HepG2 (cell line): ENCODE measurements around the gene PRKN. TPM values are rescaled to one million over a fixed set of nuclear protein-coding genes. Genes with fewer than 3 reads are reported as not detected.

Source experiments
- ATAC-seq: fragments of 200-7000 bp; cut with Tn5 transposase; 3 replicates; pipeline ENCODE4 v1.9.1; 2020; ENCODE audit warnings: mild to moderate bottlenecking, moderate library complexity
- BruUV-seq: library from RNA; stranded (reverse); fragments of 400-500 nt; replicated peaks from 2 replicates; lab custom pipeline; 2021; lab: Mats Ljungman, UMichigan
- CTCF ChIA-PET: fragments of 300-600 bp; formaldehyde crosslinking; extraction: SDS; loops from one replicate; lab custom pipeline; 2021; ENCODE audit warnings: low total read pairs, inconsistent platforms, low intra/inter-chr PET ratio; lab: Yijun Ruan, JAX
- POLR2A ChIA-PET: fragments of 350-600 bp; sonication (Branson Sonifier 250); formaldehyde crosslinking; loops from one replicate; lab custom pipeline; 2020; ENCODE audit warnings: antibody characterized with exemption, inconsistent platforms; lab: Yijun Ruan, JAX
- DNase-seq: peaks from one replicate; pipeline ENCODE4 v3.0.0-alpha.2; 2015; ENCODE audit warnings: low spot score
- FAIRE-seq: peaks from 3 replicates; lab custom pipeline; 2011; peaks lifted over from hg19 to GRCh38; lab: Jason Lieb, UNC
- H2AFZ ChIP-seq: one replicate; pipeline ENCODE4 v1.6.1; 2011; ENCODE audit warnings: low read length, inconsistent platforms
- H3K27ac ChIP-seq: fragments of 300-600 bp; 3 replicates; pipeline ENCODE4 v1.8.0; 2011; ENCODE audit warnings: mixed run types, mild to moderate bottlenecking, mixed read lengths, low read length, inconsistent platforms; ENCODE audit not compliant: insufficient read depth; ENCODE audit errors: extremely low read length
- H3K27me3 ChIP-seq, 2 experiments: fragments of 200-600 bp in 1 of 2; 2 replicates in 1 of 2; 3 replicates in 1 of 2; pipeline versions ENCODE4 v1.6.0 to v1.8.0; 2011; ENCODE audit warnings: low read length in 2 of 2, mild to moderate bottlenecking in 2 of 2, moderate library complexity in 2 of 2, inconsistent platforms in 1 of 2; ENCODE audit not compliant: insufficient read depth in 2 of 2, control insufficient read depth in 1 of 2
- H3K36me3 ChIP-seq, 2 experiments: fragments of 200-600 bp in 1 of 2; replicated peaks in 1 of 2; 2 replicates in 1 of 2; 3 replicates in 1 of 2; pipeline versions ENCODE4 v1.5.1 to v1.8.0; 2011; ENCODE audit warnings: low read length in 2 of 2, inconsistent platforms in 1 of 2; ENCODE audit not compliant: insufficient read depth in 2 of 2, control insufficient read depth in 1 of 2
- H3K4me1 ChIP-seq: 2 replicates; pipeline ENCODE4 v1.5.1; 2012; ENCODE audit warnings: low read length, inconsistent platforms; ENCODE audit not compliant: insufficient read depth
- H3K4me2 ChIP-seq: 2 replicates; pipeline ENCODE4 v1.6.0; 2011; ENCODE audit warnings: low read depth, low read length, inconsistent platforms
- H3K4me3 ChIP-seq, 3 experiments: fragments of 200-600 bp in 1 of 3; sonication (generic), shearing (Covaris generic) in 1 of 3; replicated peaks in 1 of 3; 2 replicates each; pipeline ENCODE4 v1.5.1; 2011 to 2016; ENCODE audit warnings: low read length in 3 of 3, inconsistent platforms in 2 of 3, low read depth in 2 of 3, mild to moderate bottlenecking in 2 of 3, control low read depth in 1 of 3, mixed read lengths in 1 of 3; ENCODE audit not compliant: insufficient read depth in 1 of 3
- H3K79me2 ChIP-seq: one replicate; pipeline ENCODE4 v1.6.1; 2011; ENCODE audit warnings: low read length, inconsistent platforms; ENCODE audit not compliant: insufficient read depth
- H3K9ac ChIP-seq: 2 replicates; pipeline ENCODE4 v1.6.0; 2011; ENCODE audit warnings: mild to moderate bottlenecking, low read depth, low read length, inconsistent platforms; ENCODE audit not compliant: insufficient read depth
- H3K9me3 ChIP-seq: 2 replicates; pipeline ENCODE4 v1.5.1; 2012; ENCODE audit warnings: mild to moderate bottlenecking, low read length
- H4K20me1 ChIP-seq: 2 replicates; pipeline ENCODE4 v1.6.0; 2011; ENCODE audit warnings: inconsistent platforms, mild to moderate bottlenecking, low read length, moderate library complexity; ENCODE audit not compliant: insufficient read depth
- GZF1 ChIP-seq: sonication (generic); formaldehyde crosslinking; IDR thresholded peaks from 2 replicates; pipeline ENCODE4 v1.5.1; 2020; ENCODE audit warnings: mild to moderate bottlenecking, missing genetic modification reagents
- KLF15 ChIP-seq: sonication (generic); formaldehyde crosslinking; IDR thresholded peaks from 2 replicates; pipeline ENCODE4 v1.8.1; 2023; ENCODE audit warnings: borderline replicate concordance, mild to moderate bottlenecking, inconsistent platforms, missing genetic modification reagents, mixed read lengths
- PATZ1 ChIP-seq: sonication (generic); formaldehyde crosslinking; IDR thresholded peaks from 2 replicates; pipeline ENCODE4 v1.4.0; 2020; ENCODE audit warnings: missing genetic modification reagents
- RFXANK ChIP-seq: IDR thresholded peaks from 2 replicates; pipeline ENCODE4 v1.6.1; 2016
- SIN3A ChIP-seq: IDR thresholded peaks from 2 replicates; pipeline ENCODE4 v1.6.1; 2011; ENCODE audit warnings: low read depth, mild to moderate bottlenecking, control low read depth, low read length, borderline replicate concordance
- SOX13 ChIP-seq, 3 experiments: fragments of 450-650 bp in 1 of 3; sonication (generic) in 1 of 3; formaldehyde crosslinking in 1 of 3; IDR thresholded peaks in 2 of 3; conservative IDR thresholded peaks in 1 of 3; 2 replicates each; pipeline versions ENCODE4 v1.5.0 to v1.6.1; 2016 to 2020; ENCODE audit warnings: antibody characterized with exemption in 1 of 3, mild to moderate bottlenecking in 1 of 3, missing compliant biosample characterization in 1 of 3, missing genetic modification reagents in 1 of 3, moderate library complexity in 1 of 3
- TEAD2 ChIP-seq: sonication (generic); formaldehyde crosslinking; IDR thresholded peaks from 2 replicates; pipeline ENCODE4 v1.9.0; 2021; ENCODE audit warnings: missing genetic modification reagents
- TFE3 ChIP-seq: IDR thresholded peaks from 2 replicates; pipeline ENCODE4 v1.6.1; 2016
- YEATS2 ChIP-seq: sonication (generic); formaldehyde crosslinking; IDR thresholded peaks from 2 replicates; pipeline ENCODE4 v1.4.0; 2020; ENCODE audit warnings: missing genetic modification reagents, borderline replicate concordance
- ZFY ChIP-seq: sonication (generic); formaldehyde crosslinking; IDR thresholded peaks from 2 replicates; pipeline ENCODE4 v1.4.0; 2020; ENCODE audit warnings: missing genetic modification reagents
- ZHX1 ChIP-seq: sonication (generic); formaldehyde crosslinking; IDR thresholded peaks from 2 replicates; pipeline ENCODE4 v1.8.1; 2022; ENCODE audit warnings: low read depth, mild to moderate bottlenecking, missing genetic modification reagents
- ZNF17 ChIP-seq: sonication (generic); formaldehyde crosslinking; IDR thresholded peaks from 2 replicates; pipeline ENCODE4 v1.5.0; 2020; ENCODE audit warnings: mild to moderate bottlenecking, missing genetic modification reagents
- ZNF343 ChIP-seq: sonication (generic); formaldehyde crosslinking; IDR thresholded peaks from 2 replicates; pipeline ENCODE4 v1.4.0; 2020; ENCODE audit warnings: mild to moderate bottlenecking, missing genetic modification reagents
- ZNF441 ChIP-seq: sonication (generic); formaldehyde crosslinking; IDR thresholded peaks from 2 replicates; pipeline ENCODE4 v1.7.0; 2021; ENCODE audit warnings: missing genetic modification reagents, borderline replicate concordance
- ZNF724P ChIP-seq: sonication (generic); formaldehyde crosslinking; IDR thresholded peaks from 2 replicates; pipeline ENCODE4 v1.8.0; 2022; ENCODE audit warnings: missing genetic modification reagents, borderline replicate concordance
- ZNF780A ChIP-seq: sonication (generic); formaldehyde crosslinking; IDR thresholded peaks from 2 replicates; pipeline ENCODE4 v1.8.0; 2022; ENCODE audit warnings: mild to moderate bottlenecking, missing genetic modification reagents, moderate library complexity
- ZSCAN31 ChIP-seq: sonication (generic); formaldehyde crosslinking; IDR thresholded peaks from 2 replicates; pipeline ENCODE4 v1.5.0; 2020; ENCODE audit warnings: low read depth, mild to moderate bottlenecking, missing genetic modification reagents
- WGBS: methylation state at CpG from one replicate; pipeline ENCODE4 v1.1.6; 2017; ENCODE audit warnings: low lambda C conversion rate; 5-methylcytosine and 5-hydroxymethylcytosine counted together
- in situ Hi-C: cut with HindIII; loops from 2 replicates; pipeline ENCODE4 v1.10.0; 2017; ENCODE audit warnings: low pct_unique_long_range_greater_than_20kb; ENCODE audit not compliant: extremely low pct_ligation_motif_present
- intact Hi-C: fragments of 100-400 bp; cut with micrococcal nuclease; formaldehyde crosslinking; loops from one replicate; pipeline ENCODE4 v1.10.0; 2022; ENCODE audit not compliant: unreplicated experiment
- polyA plus RNA-seq, 8 experiments: library from polyadenylated mRNA; depleted of rRNA in 3 of 8; stranded (reverse) in 7 of 8; unstranded in 1 of 8; fragments of >200 nt; fragmentation: Illumina TruSeq in 4 of 8; extraction: Trizol in 4 of 8; gene quantifications; 2 replicates each; pipeline versions ENCODE4 v1.2.1 to v1.2.3, GENCODE V29; 2011 to 2016; ENCODE audit warnings: low read depth in 4 of 8, missing spikeins in 1 of 8, mixed read lengths in 1 of 8; ENCODE audit not compliant: insufficient read depth in 1 of 8
- total RNA-seq, 5 experiments: library from RNA; depleted of rRNA; stranded (reverse); fragments of >200 nt; fragmentation: Illumina TruSeq; extraction: Trizol; gene quantifications; 2 replicates each; pipeline ENCODE4 v1.2.3, GENCODE V29; 2016; ENCODE audit warnings: low read depth in 1 of 5
- TF ChIP-seq, protein P1 (sequence below): IDR thresholded peaks from 2 replicates; pipeline ENCODE4 v1.6.1; 2016; ENCODE audit warnings: missing genetic modification reagents, missing compliant biosample characterization

The PRKN gene
- total and polyA plus RNA-seq, 2 of the 13 experiments (the other 11 are each of a cell fraction or from before 2014, with no cell fraction given), result 0.31 to 0.44 TPM

DNA sequence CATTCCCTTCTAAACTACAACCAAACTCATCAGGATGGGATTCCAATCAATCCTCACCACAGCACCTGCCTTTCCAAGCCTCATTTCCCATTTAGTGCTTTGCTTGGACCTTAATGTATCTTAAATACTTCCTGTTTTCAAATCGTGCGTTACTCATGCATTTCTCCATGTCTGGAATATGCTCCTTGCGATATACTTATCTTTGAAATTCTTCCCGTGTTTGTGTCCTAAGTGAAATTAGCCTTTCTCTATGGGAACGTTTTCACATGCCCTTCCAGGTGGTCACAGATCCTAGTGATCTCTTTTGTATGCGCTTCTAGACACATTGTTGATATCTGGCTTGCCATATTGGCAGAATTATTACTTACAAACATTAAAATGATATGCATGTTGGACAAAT, 833.1 kb downstream of the PRKN start (continued):
- TF ChIP-seq ZHX1 (CRISPR knock-in tag), result no peak
- TF ChIP-seq GZF1 (CRISPR knock-in tag), result no peak
- TF ChIP-seq ZNF441 (CRISPR knock-in tag), result no peak

- CTCF ChIA-PET, result no interaction called here
- BruUV-seq, result no TSS peak
- ATAC-seq, result no peak
- DNase-seq, result no peak
- TF ChIP-seq ZNF343 (CRISPR knock-in tag), result no peak
- TF ChIP-seq ZNF17 (CRISPR knock-in tag), result no peak
- TF ChIP-seq ZNF724P, result no peak
- no peak for TF ChIP-seq ZSCAN31 (CRISPR knock-in tag)
- TF ChIP-seq TFE3 (CRISPR knock-in tag), result no peak
- no peak for TF ChIP-seq KLF15 (CRISPR knock-in tag)
- TF ChIP-seq SOX13 (IDR thresholded peaks at IDR 0.05), result no peak
- no peak for TF ChIP-seq SOX13 (CRISPR knock-in tag; conservative IDR thresholded peaks at IDR 0.05 in 1 of 2, IDR thresholded peaks at IDR 0.05 in 1 of 2)
- no peak for TF ChIP-seq YEATS2 (CRISPR knock-in tag)
- no peak for TF ChIP-seq PATZ1 (CRISPR knock-in tag)
- TF ChIP-seq SIN3A, result no peak
- TF ChIP-seq TEAD2, result no peak
- no peak for TF ChIP-seq RFXANK (CRISPR knock-in tag)
- no peak for TF ChIP-seq ZNF780A (CRISPR knock-in tag)
- TF ChIP-seq, protein P1, sequence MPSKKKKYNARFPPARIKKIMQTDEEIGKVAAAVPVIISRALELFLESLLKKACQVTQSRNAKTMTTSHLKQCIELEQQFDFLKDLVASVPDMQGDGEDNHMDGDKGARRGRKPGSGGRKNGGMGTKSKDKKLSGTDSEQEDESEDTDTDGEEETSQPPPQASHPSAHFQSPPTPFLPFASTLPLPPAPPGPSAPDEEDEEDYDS (CRISPR knock-in tag), result no peak
- no peak for TF ChIP-seq ZFY (CRISPR knock-in tag)
- TF ChIP-seq, all 625 proteins: peak for 0
- Histone ChIP-seq H3K9me3 (no peaks in the 10 kb centered on the region), H3K27me3 (peaks cover 0 to 8% of the 10 kb centered on the region in 2 experiments; a peak in 1 of 5 replicates), H3K4me3 (no peak overlapping the region), H3K4me2 (no peak overlapping the region), H3K9ac (no peak overlapping the region), H3K27ac (no peak overlapping the region), H3K36me3 (no peaks in the 10 kb centered on the region), H4K20me1 (no peaks in the 10 kb centered on the region), H2AFZ (no peak overlapping the region), H3K4me1 (no peaks in the 10 kb centered on the region), H3K79me2 (no peaks in the 10 kb centered on the region)
- no peak for FAIRE-seq
- in situ Hi-C loops, result no loop called here
- intact Hi-C loops, result no loop called here
- POLR2A ChIA-PET, result no interaction called here
- WGBS, result 0% methylated on average over 2 of the region's 2 CpGs
Observed at GRCh38 chr6:161891542-161891941, 836.0 kb downstream of the PRKN start.
